ENCODE data around the gene MRPL21.

The MRPL21 gene

DNA sequence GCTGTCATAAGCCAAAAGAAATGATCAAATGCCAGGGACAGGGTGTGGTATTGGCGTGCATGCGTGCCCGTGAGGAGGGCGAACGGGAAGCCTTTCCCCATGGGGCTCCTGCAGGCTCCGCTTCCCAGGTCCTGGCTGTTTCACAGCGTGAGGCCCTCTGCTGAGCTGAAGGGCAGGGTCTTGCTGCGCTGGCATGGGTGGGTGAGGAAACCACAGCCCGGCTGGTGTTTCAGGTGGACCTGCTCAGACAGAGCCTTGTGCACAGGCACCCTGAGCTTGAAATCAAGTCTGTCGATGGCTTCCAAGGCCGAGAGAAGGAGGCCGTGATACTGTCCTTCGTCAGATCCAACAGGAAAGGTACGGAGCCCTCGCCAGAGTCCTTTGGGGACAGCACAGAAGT lies 31.4 kb upstream of the MRPL21 start:
- DNase-seq (ENCODE audit: low spot score): no peak

DNA sequence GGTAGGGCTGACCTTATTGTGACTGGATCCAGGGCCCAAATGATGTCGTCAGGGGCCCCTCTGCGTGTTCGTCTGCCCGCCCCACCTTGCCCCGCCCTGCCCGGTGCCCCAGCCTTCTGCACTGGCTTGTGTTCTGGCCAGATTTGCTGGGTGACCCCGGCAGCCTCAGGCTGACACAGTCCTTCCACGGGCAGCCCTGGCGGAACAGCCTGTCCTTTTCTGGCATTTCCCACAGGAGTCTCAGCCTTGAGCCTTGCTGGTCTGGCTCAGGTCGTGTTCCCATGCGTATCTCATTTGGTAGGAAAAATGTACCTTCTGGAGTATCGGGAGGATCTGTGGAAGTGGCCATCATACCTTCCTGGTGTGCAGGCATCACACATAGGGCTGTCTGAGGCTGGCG lies 31.0 kb upstream of the MRPL21 start:
- DNase-seq (ENCODE audit: low spot score): no peak

DNA sequence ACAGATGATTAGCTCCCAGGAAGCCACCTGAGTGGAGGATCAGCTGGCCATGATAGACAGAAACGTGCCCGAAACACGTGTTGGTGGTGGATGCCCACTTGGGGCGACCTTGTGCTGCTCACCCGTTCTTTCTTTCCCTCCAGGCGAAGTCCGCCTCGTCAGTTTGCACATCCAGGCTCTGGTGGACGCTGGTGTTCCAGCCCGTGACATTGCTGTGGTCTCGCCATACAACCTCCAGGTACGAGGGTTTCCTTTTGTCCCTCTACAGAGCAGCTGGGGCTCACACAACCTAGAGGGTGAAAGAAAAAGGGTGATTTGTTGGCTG lies 30.7 kb upstream of the MRPL21 start:
- no peak for DNase-seq (ENCODE audit: low spot score)

DNA sequence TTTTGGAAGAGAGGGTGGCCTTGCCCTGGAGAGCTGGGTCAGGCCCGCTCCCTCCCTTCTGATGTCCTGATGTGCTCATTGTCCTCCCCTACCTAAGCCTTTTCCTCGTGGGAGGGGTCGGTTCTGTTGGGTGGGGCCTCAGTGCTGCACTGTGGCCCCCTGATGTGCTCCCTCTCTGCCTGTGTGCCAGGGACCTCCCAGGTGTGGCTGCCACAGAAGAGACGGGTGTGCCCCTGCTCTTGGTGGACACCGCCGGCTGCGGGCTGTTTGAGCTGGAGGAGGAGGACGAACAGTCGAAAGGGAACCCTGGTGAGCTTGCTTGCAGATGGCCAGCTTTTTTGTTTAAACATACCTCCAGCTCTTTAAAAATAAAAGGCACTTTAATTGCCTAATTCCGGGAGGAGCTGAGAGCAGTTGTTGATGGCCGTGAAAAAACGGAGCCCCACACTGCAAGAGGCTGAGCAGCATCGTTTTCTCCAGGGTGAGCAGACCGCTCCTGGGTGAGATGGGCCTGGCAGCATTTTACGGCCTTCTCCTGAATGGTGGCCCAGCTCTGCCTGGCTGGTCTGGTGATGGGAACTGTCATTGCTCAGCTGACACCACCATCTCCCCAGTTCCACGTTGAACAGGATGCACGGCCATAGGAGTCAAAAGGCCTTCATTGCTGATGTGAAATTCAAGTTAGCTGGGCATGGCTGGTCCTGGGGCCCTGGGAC lies 30.1 kb upstream of the MRPL21 start:
- no peak for DNase-seq (ENCODE audit: low spot score)

DNA sequence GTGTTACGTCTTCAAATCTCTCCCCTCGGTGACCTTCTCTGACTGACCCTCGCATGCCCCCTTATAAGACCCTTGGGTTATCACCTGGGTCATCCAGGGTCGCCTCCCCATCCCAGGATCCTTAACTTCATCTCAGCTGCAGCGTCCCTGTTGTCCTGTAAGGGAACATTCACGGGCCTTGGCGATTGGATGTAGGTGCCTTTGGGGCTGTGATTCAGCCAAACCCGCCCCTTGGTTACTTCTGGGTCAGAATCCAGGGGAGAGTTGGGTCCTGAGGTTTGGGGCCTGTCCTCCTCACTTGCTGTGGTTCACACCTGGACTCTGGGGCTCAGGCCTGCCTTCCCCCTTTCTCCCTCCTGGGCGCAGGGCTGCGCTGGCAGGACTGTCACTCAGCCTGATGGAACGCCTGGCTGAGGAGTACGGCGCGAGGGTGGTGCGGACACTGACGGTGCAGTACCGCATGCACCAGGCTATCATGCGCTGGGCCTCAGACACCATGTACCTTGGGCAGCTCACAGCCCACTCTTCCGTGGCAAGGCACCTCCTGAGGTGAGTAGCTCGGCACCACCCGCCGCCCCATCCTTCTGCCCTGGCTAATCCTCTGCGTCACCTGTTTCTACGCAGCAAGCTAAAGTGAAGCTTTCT lies 29.4 kb upstream of the MRPL21 start:
- DNase-seq (ENCODE audit: low spot score): no peak

DNA sequence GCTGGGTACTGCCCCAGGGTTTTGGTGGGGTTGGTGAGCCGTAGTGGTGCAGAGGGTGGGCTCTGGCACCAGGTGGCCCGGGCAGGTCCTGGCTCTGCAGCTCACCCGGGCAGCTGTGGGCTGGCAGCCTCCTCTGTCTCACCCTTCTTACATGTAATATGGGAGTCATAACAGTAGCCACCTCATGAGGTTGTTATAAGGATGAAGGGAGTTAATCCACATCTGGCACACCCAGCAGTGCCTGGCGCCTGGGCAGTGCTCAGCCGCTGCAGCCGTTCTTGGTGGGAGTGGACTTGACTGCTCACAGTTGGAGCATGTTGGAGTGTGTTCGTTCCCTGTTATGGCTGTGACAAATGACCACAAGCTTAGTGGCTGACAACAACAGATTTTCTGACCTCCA lies 28.7 kb upstream of the MRPL21 start:
- DNase-seq (ENCODE audit: low spot score): no peak

DNA sequence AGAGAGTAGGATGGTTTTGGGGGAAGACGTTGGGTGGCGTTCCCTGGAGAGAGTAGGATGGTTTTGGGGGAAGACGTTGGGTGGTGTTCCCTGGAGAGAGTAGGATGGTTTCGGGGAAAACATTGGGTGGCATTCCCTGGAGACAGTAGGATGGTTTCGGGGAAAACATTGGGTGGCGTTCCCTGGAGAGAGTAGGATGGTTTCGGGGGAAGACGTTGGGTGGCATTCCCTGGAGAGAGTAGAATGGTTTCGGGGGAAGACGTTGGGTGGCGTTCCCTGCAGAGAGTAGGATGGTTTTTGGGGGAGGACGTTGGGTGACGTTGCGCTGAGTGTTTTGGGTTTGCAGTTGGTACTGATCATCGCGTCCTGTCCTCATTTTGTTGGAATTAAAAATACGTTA lies 28.3 kb upstream of the MRPL21 start:
- DNase-seq (ENCODE audit: low spot score): no peak

DNA sequence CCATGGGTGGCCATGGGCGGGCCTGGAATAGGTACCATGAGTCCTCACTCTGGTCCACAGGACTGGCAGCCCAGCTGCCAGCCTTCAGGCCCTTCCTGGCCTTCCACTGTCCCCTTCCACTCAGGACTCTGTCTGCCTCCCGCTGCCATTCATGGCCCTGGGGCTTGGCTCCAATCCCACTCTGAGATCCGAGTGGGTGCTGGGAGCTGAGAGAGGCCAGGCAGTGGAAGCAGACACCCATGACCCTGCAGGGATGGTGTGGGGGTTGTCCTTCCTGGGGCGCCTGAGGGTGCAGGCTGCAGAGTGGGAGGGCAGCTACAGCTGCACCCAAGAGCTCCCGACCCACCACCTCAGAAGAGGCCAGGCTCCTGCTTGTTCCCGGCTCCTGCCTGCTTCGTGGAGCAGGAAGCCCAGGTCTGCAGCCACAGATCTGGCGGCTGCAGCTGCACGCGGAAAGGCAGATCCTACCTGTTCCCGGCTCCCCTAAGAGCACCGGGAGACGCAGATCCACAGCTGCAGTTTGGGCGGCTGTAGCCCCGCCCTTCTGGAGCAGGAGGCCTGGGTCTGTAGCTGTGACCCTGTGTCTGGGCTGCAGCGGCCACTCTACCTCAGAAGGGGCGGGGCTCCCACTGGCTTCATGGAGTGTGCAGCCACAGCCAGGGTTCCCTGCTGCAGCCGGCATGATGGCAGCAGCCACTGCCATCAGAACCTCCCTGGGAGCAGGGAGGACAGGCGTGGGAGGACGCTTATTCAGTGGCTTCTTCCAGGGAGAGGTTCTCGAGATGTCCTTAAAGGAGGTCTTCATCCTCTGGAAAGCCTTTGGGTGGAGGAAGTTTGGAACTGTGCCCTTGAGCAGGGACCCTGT lies 27.6 kb upstream of the MRPL21 start:
- no peak for DNase-seq (ENCODE audit: low spot score)

DNA sequence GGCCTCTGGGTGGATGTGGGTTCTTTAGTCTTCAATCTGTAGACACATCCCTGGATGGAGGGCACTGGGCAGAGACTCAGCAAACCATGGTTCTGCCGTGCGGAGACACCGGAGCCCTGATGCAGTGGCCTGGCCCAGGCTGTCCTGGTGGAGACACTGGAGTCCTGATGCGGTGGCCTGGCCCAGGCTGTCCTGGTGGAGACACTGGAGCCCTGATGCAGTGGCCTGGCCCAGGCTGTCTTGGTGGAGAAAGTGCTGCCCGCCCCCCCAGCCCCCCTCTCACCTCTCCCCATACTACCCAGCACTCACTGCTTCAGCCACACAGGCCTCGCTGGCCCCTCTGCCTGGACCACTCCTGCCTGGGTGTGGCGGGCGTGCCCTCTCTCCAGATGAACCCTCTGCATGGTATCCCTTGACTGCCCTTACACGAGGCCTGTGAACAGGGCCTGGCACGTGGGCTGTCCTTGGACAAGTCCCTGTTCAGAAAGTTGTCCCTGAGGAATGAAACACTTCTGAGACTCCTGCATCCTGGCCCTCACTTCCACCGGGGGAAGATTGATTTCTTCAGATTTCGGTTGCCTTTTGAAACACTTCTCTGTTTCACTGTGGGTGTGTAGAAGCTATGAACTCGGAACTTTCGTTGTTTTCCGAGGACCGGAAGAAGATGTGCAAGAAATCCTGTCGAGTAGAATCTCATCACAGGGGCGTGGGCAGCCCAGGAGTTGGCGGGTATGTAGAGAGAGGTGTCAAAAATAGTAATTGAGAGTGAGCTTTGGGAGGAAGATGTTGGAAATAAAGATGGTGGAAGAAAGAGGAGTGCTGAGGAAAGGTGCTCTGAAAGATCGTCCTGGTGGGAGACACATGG lies 26.3 kb upstream of the MRPL21 start:
- no peak for DNase-seq (ENCODE audit: low spot score)

DNA sequence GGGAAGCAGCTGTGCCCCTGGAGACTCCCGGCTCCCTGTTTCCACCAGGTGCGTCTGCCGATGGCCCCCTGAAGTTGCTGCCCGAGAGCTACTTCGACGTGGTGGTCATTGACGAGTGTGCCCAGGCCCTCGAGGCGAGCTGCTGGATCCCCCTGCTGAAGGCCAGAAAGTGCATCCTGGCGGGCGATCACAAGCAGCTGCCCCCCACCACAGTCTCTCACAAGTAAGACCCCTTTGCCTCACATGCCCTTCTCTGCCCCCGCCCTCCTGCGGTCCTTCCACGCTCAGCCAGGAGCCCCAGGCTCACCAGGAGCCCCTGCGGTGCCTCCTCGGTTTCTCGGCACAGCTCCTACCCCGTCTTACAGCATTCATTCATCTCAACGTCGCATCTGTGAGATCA lies 25.5 kb upstream of the MRPL21 start:
- DNase-seq (ENCODE audit: low spot score): no peak

DNA sequence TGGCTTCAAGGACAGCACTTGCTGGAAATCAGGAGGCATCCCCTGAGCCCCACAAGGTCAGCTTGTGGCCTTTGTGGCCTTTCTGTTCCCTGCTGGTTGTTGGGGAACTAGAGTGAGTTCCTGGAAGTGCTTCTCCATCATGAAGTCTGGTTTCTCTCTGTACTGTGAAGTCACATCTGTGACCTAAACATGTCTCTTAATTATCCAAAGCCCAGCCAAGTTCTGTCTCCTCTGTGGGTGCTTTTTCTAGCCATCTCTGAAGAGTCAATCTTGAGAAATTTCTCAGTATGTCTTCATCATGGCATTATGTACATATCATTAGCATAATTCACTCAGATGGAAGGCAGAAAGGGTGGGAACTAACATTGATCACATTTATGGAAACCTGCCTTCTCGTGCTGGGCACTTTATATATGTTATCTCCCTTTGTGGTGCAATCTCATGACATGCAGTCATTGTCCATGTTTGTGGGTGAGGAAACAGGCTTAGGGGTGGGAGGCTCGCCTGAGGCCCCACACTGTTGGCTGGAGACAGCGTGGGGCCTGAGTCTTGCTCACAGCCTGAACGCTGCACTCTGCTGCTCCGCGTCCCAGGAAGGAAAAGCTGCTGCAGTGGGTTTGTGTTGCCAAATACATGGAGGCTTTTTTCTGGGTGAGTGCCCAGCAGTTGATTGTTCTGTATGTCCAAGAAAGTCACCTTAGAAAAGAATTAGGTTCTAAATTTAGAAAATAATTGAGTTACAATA lies 24.7 kb upstream of the MRPL21 start:
- DNase-seq (ENCODE audit: low spot score): no peak

DNA sequence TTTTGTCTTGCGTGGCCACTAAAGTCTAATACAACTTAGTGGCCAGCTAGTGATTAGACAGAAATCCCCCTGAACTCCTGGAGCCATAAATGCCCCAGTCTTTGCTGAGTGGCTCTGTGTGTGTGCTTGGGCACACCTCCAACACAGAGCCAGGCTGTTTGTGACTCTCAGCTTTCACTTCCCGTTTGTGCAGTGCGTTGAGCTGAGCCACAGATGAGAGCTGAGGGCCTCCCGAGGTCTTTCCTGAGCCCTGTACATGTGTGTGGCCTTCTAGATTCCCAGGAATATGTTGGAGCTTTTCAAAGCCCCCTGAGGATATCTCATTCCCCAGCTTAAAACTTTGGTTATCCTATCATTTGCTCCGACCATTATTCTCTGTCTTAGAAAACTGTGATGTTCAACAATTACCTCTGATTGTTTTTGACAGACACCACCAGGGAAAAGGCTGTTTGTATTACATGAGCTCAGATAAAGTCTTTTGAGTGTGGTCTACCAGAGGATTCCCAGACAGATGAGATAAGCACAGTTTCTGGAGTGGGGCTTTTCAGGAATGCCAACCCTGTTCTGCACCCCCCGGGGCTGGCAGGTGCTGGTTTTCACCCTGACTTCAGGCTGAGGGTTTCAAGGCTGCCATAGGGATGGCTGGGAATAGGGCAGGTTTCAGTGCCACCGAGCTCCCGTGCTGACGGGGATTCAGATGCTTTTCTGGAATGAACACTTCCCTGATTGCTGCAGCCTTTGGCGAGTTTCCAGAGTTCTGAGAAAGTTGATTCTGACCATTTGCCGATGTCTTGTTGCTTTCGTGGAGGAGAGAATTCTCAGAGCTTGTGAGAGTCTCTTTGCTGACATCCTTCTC lies 23.9 kb upstream of the MRPL21 start:
- no peak for DNase-seq (ENCODE audit: low spot score)

DNA sequence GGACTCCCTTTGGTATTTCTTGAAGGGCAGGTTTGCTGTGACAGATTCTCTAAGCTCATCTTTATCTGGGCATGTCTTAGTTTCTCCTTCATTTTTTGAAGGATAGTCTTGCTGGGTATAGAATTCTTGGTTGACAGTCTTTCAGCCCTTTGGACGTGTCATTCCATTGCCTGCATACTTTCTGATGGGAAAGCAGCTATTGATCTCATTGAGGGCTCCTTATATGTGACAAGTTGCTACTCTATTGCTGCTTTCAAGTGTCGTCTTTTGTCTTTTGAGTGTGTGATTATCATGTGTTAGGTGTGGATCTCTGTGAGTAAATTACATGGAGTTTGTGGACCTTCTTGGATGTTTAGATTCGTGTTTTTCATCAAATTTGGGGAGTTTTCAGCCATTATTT lies 22.0 kb upstream of the MRPL21 start:
- no peak for DNase-seq (ENCODE audit: low spot score)

DNA sequence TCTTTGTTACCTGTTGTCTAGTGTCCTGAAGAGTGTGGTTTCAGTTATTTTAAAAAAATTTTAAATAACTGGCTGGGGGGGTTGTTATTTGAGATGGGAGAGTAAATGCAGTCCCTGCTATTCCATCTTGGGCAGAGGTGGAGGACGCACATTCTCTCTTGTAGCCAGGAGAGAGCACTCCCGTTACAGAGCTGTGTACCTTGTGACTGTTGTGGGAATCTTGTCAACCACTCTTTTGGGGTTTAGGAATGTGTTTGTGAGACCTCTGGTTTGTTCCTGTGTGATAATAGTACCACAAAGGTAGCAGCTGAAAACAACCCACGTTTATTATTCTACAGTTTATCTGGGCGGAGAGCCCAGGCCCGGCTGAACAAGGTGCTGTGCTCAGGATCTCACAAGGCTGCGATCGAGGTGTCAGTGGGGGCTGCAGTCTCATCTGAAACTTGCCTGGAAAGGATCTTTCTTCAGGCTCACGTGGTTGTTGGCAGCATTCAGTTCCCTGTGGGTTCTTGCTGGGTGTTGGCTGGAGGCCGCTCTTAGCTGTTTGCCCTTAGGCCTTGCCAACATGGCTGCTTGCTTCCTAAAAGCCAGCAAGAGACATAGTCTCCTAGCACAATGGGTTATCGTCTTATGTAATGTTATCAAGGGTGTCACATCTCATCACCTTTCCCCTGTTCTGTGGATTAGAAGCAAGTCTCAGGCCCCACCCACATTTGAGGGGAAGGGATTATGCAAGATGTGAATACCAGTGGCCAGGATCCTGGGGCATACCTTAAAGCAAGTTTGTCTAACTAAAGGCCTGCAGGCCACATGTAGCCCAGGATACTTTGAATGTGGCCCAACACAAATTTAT lies 20.7 kb upstream of the MRPL21 start:
- no peak for DNase-seq (ENCODE audit: low spot score)

DNA sequence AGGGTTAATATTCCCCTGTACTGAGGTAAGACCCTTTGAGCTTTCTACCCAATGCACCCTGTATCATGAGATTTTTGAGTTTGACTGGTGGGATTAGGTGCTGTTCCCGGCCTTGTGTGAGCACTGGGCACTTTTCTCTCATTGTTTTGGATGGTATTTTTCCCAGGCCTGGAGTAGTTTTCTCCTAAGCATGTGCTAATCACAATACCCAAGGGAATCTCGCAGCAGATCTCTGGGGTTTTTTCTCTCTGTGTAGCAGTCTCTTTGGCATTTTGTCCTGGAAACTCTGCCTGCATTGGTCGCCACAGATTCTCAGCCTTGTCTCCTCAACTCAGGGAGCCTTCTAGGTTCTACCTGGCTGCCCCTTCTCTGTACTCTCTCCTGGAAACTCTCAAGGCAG lies 20.0 kb upstream of the MRPL21 start:
- no peak for DNase-seq (ENCODE audit: low spot score)

DNA sequence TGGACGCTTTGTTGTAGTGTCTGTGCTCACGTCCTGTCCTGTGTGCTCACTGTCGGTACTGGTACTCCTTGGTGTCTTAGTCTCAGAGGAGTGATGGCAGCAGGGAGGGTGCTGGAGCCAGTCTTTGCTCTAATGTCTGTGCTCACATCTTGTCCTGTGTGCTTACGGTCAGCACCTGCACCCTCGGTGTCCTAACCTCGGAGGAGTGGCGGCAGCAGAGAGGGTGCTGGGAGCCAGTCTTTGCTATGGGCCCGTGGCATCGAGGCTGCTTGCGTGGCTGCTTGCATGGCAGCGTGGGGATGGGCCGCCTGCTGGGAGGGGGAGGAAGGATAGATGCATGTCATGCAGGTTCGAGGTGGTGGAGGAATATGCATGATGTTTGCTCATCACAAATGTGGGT lies 12.8 kb upstream of the MRPL21 start:
- DNase-seq (ENCODE audit: low spot score): no peak

DNA sequence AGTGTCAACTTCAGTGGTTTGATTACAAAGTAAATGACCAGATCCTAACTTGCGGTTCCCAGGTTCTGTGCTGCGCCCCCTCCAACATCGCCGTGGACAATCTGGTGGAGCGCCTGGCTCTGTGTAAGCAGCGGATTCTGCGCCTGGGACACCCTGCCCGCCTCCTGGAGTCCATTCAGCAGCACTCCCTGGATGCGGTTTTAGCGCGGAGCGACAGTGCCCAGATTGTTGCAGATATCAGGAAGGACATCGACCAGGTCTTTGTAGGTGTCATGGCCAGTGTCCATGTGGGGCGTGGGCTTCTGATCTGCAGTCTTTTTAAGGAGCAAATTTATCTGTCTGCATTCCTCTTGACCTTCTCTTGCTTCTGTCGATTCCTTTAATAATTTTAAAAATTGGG lies 11.1 kb upstream of the MRPL21 start:
- DNase-seq (ENCODE audit: low spot score): no peak

DNA sequence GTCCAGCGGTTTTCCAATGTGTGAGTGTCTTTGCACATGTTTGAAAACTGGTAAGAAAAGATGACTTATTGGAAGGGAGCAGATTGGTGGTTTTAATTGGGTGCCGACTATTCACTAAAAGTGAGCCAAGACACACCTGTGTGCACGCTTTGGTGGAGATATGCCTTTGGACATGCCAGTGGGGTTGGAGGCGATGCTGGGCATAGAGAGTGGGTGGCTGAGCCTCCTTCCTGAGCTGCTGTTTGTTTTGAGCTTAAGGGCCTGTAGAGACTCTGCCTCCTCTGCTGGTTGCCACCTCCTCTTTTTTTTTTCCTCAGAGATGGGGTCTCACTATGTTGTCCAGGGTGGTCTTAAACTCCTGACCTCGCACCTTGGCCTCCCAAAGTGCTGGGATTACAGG lies 9.6 kb upstream of the MRPL21 start:
- no peak for DNase-seq (ENCODE audit: low spot score)

DNA sequence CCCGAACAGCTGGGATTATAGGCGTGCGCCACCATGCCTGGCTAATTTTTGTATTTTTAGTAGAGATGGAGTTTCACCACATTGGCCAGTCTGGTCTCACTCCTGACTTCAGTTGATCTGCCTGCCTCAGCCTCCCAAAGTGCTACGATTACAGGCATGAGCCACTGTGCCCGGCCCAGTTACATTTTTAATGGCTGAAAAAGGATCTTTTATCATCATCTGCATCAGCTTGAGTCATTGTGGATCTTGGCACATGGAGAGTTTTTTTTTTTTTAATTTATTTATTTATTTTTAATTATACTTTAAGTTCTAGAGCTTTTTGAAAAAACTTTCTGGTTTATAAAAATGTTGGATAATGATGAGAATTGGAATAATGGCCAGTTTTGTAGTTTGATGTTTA lies 8.6 kb upstream of the MRPL21 start:
- DNase-seq (ENCODE audit: low spot score): peak; percentile 55

DNA sequence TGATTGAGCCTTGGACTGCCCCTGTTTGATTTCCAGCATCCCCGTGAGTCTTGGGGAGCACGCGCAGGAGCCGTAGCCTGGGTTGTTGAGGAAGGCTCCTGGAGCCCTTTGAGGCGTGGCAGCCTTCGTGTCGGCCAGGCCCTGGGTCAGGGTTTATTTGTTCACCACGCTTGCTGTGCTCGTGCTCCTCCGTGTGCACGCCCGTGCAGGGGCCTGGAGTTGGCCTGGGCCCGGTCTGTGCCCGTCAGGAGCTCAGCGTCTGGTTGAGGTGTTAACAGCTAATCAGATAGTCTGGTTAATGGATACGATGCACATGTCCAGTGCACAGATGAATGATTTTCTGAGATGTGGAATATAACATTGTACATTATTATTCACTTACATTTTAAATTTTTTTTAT lies 8.1 kb upstream of the MRPL21 start:
- DNase-seq (ENCODE audit: low spot score): no peak
